Effector memory CD4-positive, alpha-beta T cell (primary cell): Measurements from ENCODE around the gene SBNO2.

ENCODE experiments used
- DNase-seq, 3 donors: peaks; one replicate each; pipeline ENCODE4 v3.0.0-alpha.2; 2020
- H3K27ac ChIP-seq: 2 replicates; pipeline ENCODE4 v1.7.0; 2013; ENCODE audit warnings: mild to moderate bottlenecking, low read length, moderate library complexity; ENCODE audit not compliant: insufficient read depth, poor library complexity, severe bottlenecking
- H3K27me3 ChIP-seq: replicated peaks from 2 replicates; pipeline ENCODE4 v1.7.0; 2013; ENCODE audit warnings: mild to moderate bottlenecking, low read length; ENCODE audit not compliant: insufficient read depth, control insufficient read depth, poor library complexity, severe bottlenecking
- H3K36me3 ChIP-seq: 2 replicates; pipeline ENCODE4 v1.7.0; 2013; ENCODE audit warnings: mild to moderate bottlenecking, low read length, moderate library complexity; ENCODE audit not compliant: control insufficient read depth, insufficient read depth
- H3K4me1 ChIP-seq: 2 replicates; pipeline ENCODE4 v1.7.0; 2013; ENCODE audit warnings: low read length, mild to moderate bottlenecking; ENCODE audit not compliant: control insufficient read depth, insufficient read depth, poor library complexity, severe bottlenecking
- H3K4me3 ChIP-seq: 2 replicates; pipeline ENCODE4 v1.7.0; 2013; ENCODE audit warnings: low read length, low read depth, mild to moderate bottlenecking; ENCODE audit not compliant: insufficient read depth, poor library complexity, severe bottlenecking
- H3K9me3 ChIP-seq: 2 replicates; pipeline ENCODE4 v1.7.0; 2013; ENCODE audit warnings: mild to moderate bottlenecking, low read length, moderate library complexity; ENCODE audit not compliant: control insufficient read depth

Gene SBNO2

DNA sequence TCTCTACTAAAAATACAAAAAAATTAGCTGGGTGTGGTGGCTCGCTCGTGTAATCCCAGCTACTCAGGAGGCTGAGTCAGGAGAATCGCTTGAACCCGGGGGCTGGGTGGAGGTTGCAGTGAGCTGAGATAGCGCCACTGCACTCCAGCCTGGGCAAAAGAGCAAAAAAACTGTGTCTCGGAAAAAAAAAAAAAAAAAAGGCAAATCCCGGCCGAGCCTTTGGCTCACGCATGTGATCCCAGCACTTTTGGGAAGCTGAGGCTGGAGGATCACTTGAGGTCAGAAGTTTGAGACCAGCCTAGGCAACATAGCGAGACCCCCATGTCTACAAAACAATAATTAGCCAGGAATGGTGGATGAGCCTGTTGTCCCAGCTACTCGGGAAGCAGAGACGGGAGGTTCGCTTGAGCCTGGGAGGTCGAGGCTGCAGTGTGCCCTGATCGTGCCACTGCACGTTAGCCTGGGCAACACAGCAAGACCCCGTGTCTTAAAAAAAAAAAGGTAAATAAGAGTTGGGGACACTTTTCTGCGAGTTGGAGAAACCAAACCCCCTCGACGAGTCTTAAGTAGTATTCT lies 70.8 kb downstream of the SBNO2 start:
- Histone ChIP-seq H3K4me3 (no peak overlapping the region), H3K27ac (peak overlapping the region; percentile 97), H3K9me3 (no peaks in the 10 kb centered on the region), H3K27me3 (no peaks in the 10 kb centered on the region), H3K4me1 (peaks cover 27% of the 10 kb centered on the region), H3K36me3 (peaks cover 22% of the 10 kb centered on the region)
- DNase-seq = no peak

DNA sequence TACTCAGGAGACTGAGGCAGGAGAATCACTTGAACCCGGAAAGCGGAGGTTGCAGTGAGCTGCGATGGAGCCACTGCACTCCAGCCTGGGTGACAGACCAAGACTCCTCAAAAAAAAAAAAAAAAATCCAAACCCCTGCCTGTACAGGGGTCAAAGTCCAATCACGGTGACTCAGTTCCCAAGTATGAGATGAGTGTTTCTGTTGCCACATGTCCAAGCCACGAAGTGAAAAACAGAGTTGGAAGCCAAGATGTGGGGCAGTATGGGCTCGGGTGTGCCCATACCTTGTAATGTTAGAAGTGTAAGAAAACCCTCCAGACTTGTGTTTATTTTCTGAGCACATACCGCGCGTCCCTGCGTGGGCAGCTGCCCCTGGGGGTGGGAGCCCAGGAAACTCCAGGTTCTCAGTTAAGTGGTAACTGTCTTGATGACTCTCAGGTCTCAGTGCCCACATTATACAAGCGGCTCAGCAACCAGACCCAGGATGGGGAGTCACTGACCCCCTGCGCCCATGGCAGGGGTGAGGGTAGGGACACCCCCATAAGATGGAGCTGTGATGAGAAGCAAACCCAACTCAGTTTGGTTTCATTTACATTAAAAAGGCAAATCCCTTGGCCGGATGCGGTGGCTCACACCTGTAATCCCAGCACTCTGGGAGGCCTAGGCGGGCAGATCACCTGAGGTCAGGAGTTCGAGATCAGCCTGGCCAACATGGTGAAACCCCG lies 71.5 kb downstream of the SBNO2 start:
- Histone ChIP-seq H3K27me3 (no peaks in the 10 kb centered on the region), H3K27ac (peak overlapping the region; percentile 21), H3K9me3 (no peaks in the 10 kb centered on the region), H3K4me3 (no peak overlapping the region), H3K4me1 (peaks cover 27% of the 10 kb centered on the region), H3K36me3 (peaks cover 19% of the 10 kb centered on the region)
- peak in 1 of 3 donors; percentile 53 for DNase-seq

DNA sequence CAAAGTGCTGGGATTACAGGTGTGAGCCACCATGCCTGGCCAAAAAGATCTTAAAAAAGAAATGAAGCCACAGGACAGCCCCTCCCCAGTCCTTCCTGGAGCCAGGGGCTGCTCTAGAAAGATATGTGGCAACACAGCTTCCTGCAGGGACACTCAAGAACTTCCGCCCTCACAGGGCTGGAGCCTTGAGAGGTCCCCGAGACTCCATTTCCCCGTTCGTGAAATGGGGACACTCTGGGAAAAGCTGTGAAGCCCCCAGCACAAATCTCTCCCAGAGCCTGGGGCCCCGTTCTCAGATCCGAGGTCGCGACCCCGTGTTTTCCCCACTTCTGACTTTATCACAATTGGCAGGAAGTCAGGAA lies 72.8 kb downstream of the SBNO2 start:
- H3K27me3 ChIP-seq = no peaks in the 10 kb centered on the region
- peaks cover 6% of the 10 kb centered on the region for H3K36me3 ChIP-seq
- no peaks in the 10 kb centered on the region for H3K9me3 ChIP-seq
- peaks cover 28% of the 10 kb centered on the region for H3K4me1 ChIP-seq
- H3K4me3 ChIP-seq = no peak overlapping the region
- H3K27ac ChIP-seq = peak overlapping the region; percentile 43
- no peak for DNase-seq

DNA sequence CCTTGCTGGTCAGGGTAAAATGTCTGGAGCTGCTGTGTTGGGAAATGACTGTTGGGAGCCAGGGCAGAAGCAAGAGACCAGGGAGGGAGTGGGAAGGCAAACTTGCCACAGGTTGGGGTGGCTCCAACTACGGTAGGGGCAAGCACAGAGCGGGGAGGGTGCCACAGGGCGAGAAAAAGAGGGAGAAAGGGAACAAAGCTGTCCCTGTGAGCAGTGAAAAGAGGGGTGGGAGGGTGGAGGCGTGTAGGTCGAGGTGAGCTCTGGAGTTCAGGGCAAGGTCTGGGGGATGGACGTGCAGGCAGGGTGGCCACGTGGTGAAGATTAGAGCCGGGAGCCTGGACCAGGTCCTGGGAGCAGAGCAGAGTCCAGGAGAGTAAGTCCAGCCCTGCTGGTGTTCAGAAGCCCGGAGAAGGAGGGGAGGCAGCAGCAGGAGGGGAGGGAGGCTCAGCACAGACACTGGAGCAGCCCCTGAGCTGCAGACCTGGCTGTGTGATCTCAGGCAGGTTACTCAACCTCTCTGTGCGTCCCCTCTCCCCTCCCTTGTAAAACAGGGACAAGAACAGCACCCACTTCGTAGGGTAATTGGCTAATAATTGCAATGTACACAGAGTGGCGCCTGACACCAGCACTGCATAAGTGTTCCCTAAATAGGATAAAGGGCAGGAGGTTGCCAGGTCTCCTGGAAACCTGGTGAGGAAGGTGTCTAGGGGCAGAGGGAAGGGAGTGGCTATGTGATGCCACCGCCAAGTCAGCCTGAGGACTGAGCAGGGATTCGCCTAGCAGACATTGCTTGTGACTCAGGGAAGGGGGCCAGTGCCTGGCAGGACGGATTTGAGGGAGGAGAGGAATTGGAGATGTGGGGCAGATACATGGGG lies 75.7 kb downstream of the SBNO2 start:
- H3K27me3 ChIP-seq = no peaks in the 10 kb centered on the region
- no peak overlapping the region for H3K4me3 ChIP-seq
- DNase-seq = no peak
- peaks cover 2% of the 10 kb centered on the region for H3K36me3 ChIP-seq
- no peaks in the 10 kb centered on the region for H3K9me3 ChIP-seq
- no peak overlapping the region for H3K27ac ChIP-seq
- H3K4me1 ChIP-seq = peaks cover 40% of the 10 kb centered on the region

DNA sequence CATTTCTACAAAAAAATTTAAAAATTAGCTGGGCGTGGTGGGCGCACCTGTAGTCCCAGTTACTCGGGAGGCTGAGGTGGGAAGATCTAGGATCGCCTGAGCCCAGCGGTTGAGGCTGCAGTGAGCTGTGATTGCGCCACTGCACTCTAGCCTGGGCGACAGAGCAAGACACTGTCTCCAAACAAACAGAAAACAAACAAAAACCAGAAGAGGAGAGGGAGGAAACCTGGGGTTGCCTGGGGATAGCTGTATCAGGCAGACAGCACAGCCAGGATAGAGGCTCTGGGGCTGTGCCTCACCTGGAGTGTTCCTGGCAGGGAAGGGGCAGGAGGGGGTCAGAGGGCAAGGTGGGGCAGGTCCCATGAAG lies 76.3 kb downstream of the SBNO2 start:
- no peak overlapping the region for H3K27ac ChIP-seq
- DNase-seq = no peak
- no peaks in the 10 kb centered on the region for H3K27me3 ChIP-seq
- peaks cover 35% of the 10 kb centered on the region for H3K4me1 ChIP-seq
- H3K9me3 ChIP-seq = no peaks in the 10 kb centered on the region
- no peak overlapping the region for H3K4me3 ChIP-seq
- H3K36me3 ChIP-seq = peaks cover 5% of the 10 kb centered on the region

DNA sequence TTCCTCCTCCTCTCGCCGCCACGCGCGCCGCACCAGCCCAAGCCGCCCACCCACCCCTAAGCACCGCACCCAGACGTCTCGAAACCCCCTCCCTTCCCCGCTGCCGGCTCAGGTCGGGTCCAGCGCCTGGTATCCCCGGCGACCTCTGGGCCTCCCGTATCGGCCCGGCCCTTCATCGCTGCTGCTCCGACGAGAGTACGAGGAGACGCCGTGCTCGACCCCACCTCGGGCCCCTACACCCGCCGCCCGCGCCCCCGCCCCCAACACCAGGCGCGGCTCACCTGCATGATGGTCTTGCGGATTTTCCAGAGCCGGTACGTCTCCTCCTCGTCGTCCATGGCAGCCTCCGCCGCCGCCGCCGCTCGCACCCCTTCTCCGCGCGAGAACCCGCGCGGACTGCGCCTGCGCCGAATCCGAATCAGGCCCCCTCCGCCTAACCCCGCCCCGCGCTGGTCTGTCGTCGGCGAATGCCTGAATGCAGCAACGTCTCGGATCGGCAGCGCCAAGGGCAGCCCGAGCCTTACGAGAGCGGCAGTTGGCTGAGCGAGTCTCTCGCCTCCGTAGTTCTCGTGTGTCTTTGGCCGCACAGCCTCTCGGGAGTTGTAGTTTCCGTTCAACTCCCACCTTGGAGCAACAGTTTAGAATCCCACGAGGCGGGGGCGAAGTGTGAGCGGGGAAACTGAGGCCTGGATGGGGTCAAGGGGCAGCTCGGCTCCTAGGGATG lies 78.9 kb downstream of the SBNO2 start, which contains the start of gene POLR2E:
Gene POLR2E, minus strand, starts transcription at position 398 of the 724 bp plus-strand sequence. Its CDS starts 60 bp downstream, at position 338.
- no peaks in the 10 kb centered on the region for H3K27me3 ChIP-seq
- H3K27ac ChIP-seq = peak within 1 kb of the TSS; percentile 90
- peak; percentile 97 to 99 (median 97) for DNase-seq
- H3K4me3 ChIP-seq = peak within 1 kb of the TSS; percentile 88
- H3K36me3 ChIP-seq = peaks cover 20% of the 10 kb centered on the region
- H3K4me1 ChIP-seq = peaks cover 24% of the 10 kb centered on the region
- no peaks in the 10 kb centered on the region for H3K9me3 ChIP-seq

DNA sequence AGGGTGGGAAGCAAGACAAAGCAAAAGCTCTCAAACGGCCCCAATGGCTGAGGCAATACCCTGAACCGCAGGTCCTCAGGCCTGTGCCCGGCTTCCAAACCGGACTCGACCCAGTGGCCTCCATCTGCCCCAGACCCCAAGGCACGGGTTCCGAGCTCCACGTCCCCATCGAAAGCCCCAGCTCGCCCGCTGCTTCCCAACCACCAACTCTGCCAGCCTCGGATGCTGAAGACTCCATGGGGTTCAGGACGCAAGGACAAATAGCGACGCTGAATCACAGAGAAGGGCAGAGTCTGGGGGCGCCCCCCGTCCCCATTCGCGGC lies 79.5 kb downstream of the SBNO2 start:
- Histone ChIP-seq H3K4me1 (peaks cover 24% of the 10 kb centered on the region), H3K36me3 (peaks cover 22% of the 10 kb centered on the region), H3K9me3 (no peaks in the 10 kb centered on the region), H3K4me3 (peak overlapping the region; percentile 88), H3K27ac (peak overlapping the region; percentile 90), H3K27me3 (no peaks in the 10 kb centered on the region)
- DNase-seq = no peak

DNA sequence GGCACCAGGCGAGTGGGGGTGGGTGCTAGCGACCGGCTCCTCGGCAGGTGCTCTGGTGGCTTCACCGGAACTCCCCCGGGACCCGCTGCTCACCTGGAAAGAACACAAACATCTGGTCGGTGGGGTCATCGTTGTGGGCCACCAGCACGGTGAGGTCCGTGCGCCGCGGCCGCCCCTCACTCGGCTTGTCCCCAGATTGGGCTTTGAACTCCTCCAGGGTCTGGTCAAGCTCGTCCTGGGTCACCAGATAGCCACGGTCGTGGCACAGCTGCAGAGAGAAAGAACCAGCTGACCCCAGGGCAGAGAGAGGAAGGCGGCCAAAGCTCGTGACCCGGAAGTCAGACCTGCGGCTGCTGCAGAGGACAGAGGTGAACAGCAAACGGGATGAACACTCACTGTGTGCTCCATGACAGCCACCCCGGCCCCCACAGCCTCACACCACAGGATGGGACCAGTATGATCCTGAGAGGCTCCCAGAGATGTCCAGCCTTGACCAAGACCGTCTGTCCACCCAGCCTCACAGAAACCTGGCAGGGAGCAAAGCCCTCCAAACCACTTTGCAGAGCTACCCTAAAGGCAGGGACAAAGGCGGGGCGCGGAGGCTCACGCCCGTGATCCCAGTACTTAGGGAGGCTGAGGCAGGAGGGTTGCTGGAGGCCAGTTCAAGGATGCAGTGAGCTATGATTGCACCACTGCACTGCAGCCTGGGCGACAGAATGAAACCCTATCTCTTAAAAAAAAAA lies 80.1 kb downstream of the SBNO2 start:
- peak overlapping the region; percentile 90 for H3K27ac ChIP-seq
- H3K4me1 ChIP-seq = peaks cover 27% of the 10 kb centered on the region
- H3K27me3 ChIP-seq = no peaks in the 10 kb centered on the region
- no peaks in the 10 kb centered on the region for H3K9me3 ChIP-seq
- no peak for DNase-seq
- peaks cover 26% of the 10 kb centered on the region for H3K36me3 ChIP-seq
- H3K4me3 ChIP-seq = peak overlapping the region; percentile 88

DNA sequence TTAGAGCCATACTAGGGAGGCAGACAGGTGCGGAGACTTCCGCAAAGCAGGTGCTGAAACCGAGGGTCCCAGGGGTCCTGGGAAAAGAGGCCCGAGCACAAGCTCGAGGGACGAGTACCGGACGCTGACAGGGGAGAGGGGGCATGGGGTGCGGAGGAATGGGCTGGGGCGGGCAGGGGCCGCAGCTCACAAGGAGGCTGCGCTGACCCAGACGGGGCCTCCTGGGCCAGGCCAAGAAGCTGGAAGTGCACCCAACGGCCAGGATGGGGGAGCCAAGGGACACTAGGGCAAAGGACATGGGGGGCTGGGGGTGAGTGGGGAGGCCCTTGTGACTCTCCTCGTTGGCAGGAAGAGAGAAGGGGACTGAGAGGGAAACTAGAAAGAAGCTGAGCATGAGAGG lies 80.7 kb downstream of the SBNO2 start:
- Histone ChIP-seq H3K36me3 (peaks cover 26% of the 10 kb centered on the region), H3K4me3 (no peak overlapping the region)

More for the DNA sequence above, 80.7 kb downstream of the SBNO2 start:
- no peaks in the 10 kb centered on the region for H3K9me3 ChIP-seq
- DNase-seq = no peak
- peaks cover 33% of the 10 kb centered on the region for H3K4me1 ChIP-seq
- H3K27ac ChIP-seq = no peak overlapping the region
- no peaks in the 10 kb centered on the region for H3K27me3 ChIP-seq
